HG03095 (cell line): ENCODE measurements around the gene NEMP1.

Experiments
- ATAC-seq: cut with Tn5 transposase; IDR thresholded peaks from one replicate; pipeline ENCODE4 v1.9.1; 2021; ENCODE audit warnings: moderate library complexity; ENCODE audit not compliant: unreplicated experiment

Gene NEMP1

GRCh38 chr12:57107456-57108155, 29.0 kb upstream of the NEMP1 start:
- ATAC-seq, result no peak

GRCh38 chr12:57106021-57106708, 27.6 kb upstream of the NEMP1 start:
- ATAC-seq, result no peak

GRCh38 chr12:57105011-57105753, 26.6 kb upstream of the NEMP1 start:
- ATAC-seq, result no peak

- no peak for ATAC-seq
Observed at GRCh38 chr12:57104292-57104910, 25.8 kb upstream of the NEMP1 start.

- ATAC-seq, result no peak
Observed at GRCh38 chr12:57103856-57104255, 25.3 kb upstream of the NEMP1 start.

- ATAC-seq, result no peak
Observed at GRCh38 chr12:57101892-57102695, 23.5 kb upstream of the NEMP1 start.

GRCh38 chr12:57099766-57100165, 21.2 kb upstream of the NEMP1 start:
- no peak for ATAC-seq

GRCh38 chr12:57099047-57099714, 20.6 kb upstream of the NEMP1 start:
- no peak for ATAC-seq

GRCh38 chr12:57098546-57098945, 20.0 kb upstream of the NEMP1 start:
- ATAC-seq, result no peak

- ATAC-seq, result no peak
Observed at GRCh38 chr12:57097554-57097835, 18.9 kb upstream of the NEMP1 start.

GRCh38 chr12:57096748-57097553, 18.4 kb upstream of the NEMP1 start:
- no peak for ATAC-seq

- ATAC-seq, result no peak
Observed at GRCh38 chr12:57096099-57096572, 17.5 kb upstream of the NEMP1 start.

GRCh38 chr12:57095440-57095839, 16.8 kb upstream of the NEMP1 start:
- no peak for ATAC-seq

GRCh38 chr12:57094208-57095160, 15.9 kb upstream of the NEMP1 start:
- ATAC-seq, result no peak

- no peak for ATAC-seq
Observed at GRCh38 chr12:57093415-57094207, 15.0 kb upstream of the NEMP1 start.

- ATAC-seq, result no peak
Observed at GRCh38 chr12:57092876-57093414, 14.4 kb upstream of the NEMP1 start.

GRCh38 chr12:57092529-57092862, 13.9 kb upstream of the NEMP1 start:
- ATAC-seq, result no peak
